ENCODE measurements around the gene CACUL1.

The CACUL1 gene

DNA sequence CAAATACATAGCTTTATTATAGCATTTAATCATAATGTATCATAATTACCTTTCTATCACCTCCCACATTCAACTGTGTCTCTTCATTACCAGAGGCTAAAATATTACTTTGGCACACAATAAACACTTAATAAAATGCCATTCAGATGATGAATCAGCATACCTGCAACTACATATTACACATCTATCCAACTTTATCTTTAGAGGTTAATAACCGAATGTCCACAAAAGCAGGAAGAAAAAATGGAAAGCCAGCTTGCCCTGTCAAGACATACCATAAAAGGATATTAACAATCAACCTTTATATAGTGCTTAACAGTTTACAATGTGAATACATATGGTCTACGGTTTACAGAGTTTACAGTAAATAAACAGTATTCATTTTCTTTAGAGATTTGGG, 12.7 kb downstream of the CACUL1 start:
- Histone ChIP-seq H3K4me2 (ENCODE audit: low read length) (no peak overlapping the region), H3K27me3 (ENCODE audit: control insufficient read depth, low read length) (no peaks in the 10 kb centered on the region), H3K4me1 (ENCODE audit: control insufficient read depth, low read length) (peaks cover 8% of the 10 kb centered on the region), H3K27ac (ENCODE audit: low read depth, low read length) (no peak overlapping the region), H4K20me1 (ENCODE audit: control insufficient read depth, insufficient read depth, low read depth, low read length) (peaks cover 10% of the 10 kb centered on the region; the same call in 1 of the 2 replicates), H3K9me3 (ENCODE audit: control insufficient read depth, insufficient read depth, low read length) (no peaks in the 10 kb centered on the region), H3K4me3 (ENCODE audit: low read length) (no peak overlapping the region), H3K36me3 (ENCODE audit: control insufficient read depth, low read length) (no peaks in the 10 kb centered on the region), H3F3A (ENCODE audit: control insufficient read depth, insufficient read depth) (no peaks in the 10 kb centered on the region), H3K9me2 (replicated peaks; ENCODE audit: control insufficient read depth, low read length) (no peaks in the 10 kb centered on the region), H3K79me2 (ENCODE audit: control insufficient read depth, low read length) (peaks cover 100% of the 10 kb centered on the region)
- TF ChIP-seq EZH2phosphoT487 (IDR thresholded peaks at IDR 0.05; ENCODE audit: borderline replicate concordance, low read length), result no peak
- TF ChIP-seq, protein P1, sequence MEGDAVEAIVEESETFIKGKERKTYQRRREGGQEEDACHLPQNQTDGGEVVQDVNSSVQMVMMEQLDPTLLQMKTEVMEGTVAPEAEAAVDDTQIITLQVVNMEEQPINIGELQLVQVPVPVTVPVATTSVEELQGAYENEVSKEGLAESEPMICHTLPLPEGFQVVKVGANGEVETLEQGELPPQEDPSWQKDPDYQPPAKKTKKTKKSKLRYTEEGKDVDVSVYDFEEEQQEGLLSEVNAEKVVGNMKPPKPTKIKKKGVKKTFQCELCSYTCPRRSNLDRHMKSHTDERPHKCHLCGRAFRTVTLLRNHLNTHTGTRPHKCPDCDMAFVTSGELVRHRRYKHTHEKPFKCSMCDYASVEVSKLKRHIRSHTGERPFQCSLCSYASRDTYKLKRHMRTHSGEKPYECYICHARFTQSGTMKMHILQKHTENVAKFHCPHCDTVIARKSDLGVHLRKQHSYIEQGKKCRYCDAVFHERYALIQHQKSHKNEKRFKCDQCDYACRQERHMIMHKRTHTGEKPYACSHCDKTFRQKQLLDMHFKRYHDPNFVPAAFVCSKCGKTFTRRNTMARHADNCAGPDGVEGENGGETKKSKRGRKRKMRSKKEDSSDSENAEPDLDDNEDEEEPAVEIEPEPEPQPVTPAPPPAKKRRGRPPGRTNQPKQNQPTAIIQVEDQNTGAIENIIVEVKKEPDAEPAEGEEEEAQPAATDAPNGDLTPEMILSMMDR (IDR thresholded peaks at IDR 0.05; ENCODE audit: low read depth, low read length, poor library complexity, severe bottlenecking), result no peak

DNA sequence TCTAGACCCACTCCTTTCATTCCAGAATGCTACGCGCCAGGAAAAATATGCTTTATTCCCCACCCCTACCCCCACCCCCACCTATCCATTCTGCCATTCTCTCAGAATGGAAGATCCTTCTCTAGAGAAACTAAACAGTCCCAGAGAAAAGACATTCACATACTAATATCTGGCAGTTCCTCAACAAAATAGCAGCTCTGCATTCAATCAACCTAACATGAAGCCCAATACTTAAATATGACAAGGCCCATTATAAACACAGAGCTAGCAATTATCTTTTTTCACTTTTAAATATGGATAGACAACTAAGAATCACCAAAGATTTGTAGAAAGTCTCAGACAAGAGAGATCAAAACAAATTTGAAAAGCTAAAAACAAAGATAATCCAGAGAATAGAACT, 16.4 kb downstream of the CACUL1 start:
- H3K4me2 ChIP-seq (ENCODE audit: low read length), result no peak overlapping the region
- H3K27ac ChIP-seq (ENCODE audit: low read depth, low read length), result no peak overlapping the region

DNA sequence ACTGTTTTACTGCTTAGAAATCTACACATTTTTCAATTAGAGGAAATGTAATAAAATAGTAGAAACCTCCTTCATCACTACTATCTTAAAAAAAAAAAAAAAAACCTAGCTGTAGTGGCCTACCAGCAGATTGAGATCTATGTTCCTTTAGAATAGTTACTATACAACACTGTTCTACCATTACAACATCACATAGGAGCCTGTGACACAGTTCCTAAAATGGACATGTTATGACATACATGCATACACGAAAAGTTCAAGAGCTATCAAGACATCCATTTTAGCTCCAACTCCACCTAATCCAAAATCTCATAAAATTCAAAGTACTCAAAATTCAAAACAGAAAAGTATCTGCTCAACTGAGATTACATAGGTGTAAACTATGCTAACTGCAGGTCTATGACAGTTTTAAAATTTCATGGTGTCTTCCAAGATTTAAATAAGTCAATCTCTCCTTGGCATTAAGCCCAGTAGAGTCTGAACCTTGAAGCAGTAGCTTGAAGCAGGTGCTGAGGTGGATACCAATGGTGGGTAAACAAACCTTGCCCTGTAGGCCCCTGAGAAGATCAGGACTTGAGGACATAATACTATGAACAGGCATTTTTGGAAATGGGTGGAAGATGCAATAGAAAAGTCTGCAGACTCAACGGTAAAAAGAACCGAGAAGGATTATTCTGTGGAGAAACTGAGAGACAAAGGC, 17.0 kb downstream of the CACUL1 start:
- Histone ChIP-seq H3K9me3 (ENCODE audit: control insufficient read depth, insufficient read depth, low read length) (no peaks in the 10 kb centered on the region), H3K27me3 (ENCODE audit: control insufficient read depth, low read length) (no peaks in the 10 kb centered on the region), H3K27ac (ENCODE audit: low read depth, low read length) (no peak overlapping the region), H3F3A (ENCODE audit: control insufficient read depth, insufficient read depth) (no peaks in the 10 kb centered on the region; the same call in 1 of the 2 replicates), H3K36me3 (ENCODE audit: control insufficient read depth, low read length) (no peaks in the 10 kb centered on the region; the same call in 1 of the 2 replicates), H3K4me3 (ENCODE audit: low read length) (no peak overlapping the region), H4K20me1 (ENCODE audit: control insufficient read depth, insufficient read depth, low read depth, low read length) (peaks cover 6% of the 10 kb centered on the region; the same call in 1 of the 2 replicates), H3K9me2 (replicated peaks; ENCODE audit: control insufficient read depth, low read length) (no peaks in the 10 kb centered on the region), H3K79me2 (ENCODE audit: control insufficient read depth, low read length) (peaks cover 100% of the 10 kb centered on the region), H3K4me1 (ENCODE audit: control insufficient read depth, low read length) (peaks cover 18% of the 10 kb centered on the region), H3K4me2 (ENCODE audit: low read length) (no peak overlapping the region)
- TF ChIP-seq, protein P1 (IDR thresholded peaks at IDR 0.05; ENCODE audit: low read depth, low read length, poor library complexity, severe bottlenecking), result no peak
- TF ChIP-seq EZH2phosphoT487 (IDR thresholded peaks at IDR 0.05; ENCODE audit: borderline replicate concordance, low read length), result no peak

More for the DNA sequence above, 16.4 kb downstream of the CACUL1 start:
- H4K20me1 ChIP-seq (ENCODE audit: control insufficient read depth, insufficient read depth, low read depth, low read length), result peaks cover 11% of the 10 kb centered on the region; the same call in 1 of the 2 replicates
- no peaks in the 10 kb centered on the region for H3K9me3 ChIP-seq (ENCODE audit: control insufficient read depth, insufficient read depth, low read length)
- no peaks in the 10 kb centered on the region; the same call in 1 of the 2 replicates for H3F3A ChIP-seq (ENCODE audit: control insufficient read depth, insufficient read depth)
- no peaks in the 10 kb centered on the region; the same call in 1 of the 2 replicates for H3K36me3 ChIP-seq (ENCODE audit: control insufficient read depth, low read length)
- no peak overlapping the region for H3K4me3 ChIP-seq (ENCODE audit: low read length)
- H3K4me1 ChIP-seq (ENCODE audit: control insufficient read depth, low read length), result peaks cover 18% of the 10 kb centered on the region
- TF ChIP-seq EZH2phosphoT487 (IDR thresholded peaks at IDR 0.05; ENCODE audit: borderline replicate concordance, low read length), result no peak
- TF ChIP-seq, protein P1 (IDR thresholded peaks at IDR 0.05; ENCODE audit: low read depth, low read length, poor library complexity, severe bottlenecking), result no peak
- H3K79me2 ChIP-seq (ENCODE audit: control insufficient read depth, low read length), result peaks cover 100% of the 10 kb centered on the region
- H3K27me3 ChIP-seq (ENCODE audit: control insufficient read depth, low read length), result no peaks in the 10 kb centered on the region
- no peaks in the 10 kb centered on the region for H3K9me2 ChIP-seq (replicated peaks; ENCODE audit: control insufficient read depth, low read length)
